Transverse colon (tissue), 4 donors: ENCODE results near the gene AFF1.

ENCODE experiments used
- EP300 ChIP-seq: sonication (generic); formaldehyde crosslinking; IDR thresholded peaks from one replicate; pipeline ENCODE4 v1.6.1; 2017; ENCODE audit warnings: antibody characterized with exemption, low read depth
- POLR2AphosphoS5 ChIP-seq, 3 donors: sonication (generic); formaldehyde crosslinking; IDR thresholded peaks; one replicate each; pipeline ENCODE4 v1.6.1; 2016; ENCODE audit warnings: antibody characterized with exemption in 3 of 3
- TF ChIP-seq, protein P1 (sequence below), 5 experiments: fragments of 200-600 bp in 3 of 5; fragments of 450-650 bp in 2 of 5; sonication (generic) in 3 of 5; IDR thresholded peaks; 1 replicate in 2 of 5; 2 replicates in 3 of 5; pipeline ENCODE4 v1.5.1; 2016 to 2017; ENCODE audit warnings: antibody characterized with exemption in 5 of 5, inconsistent platforms in 3 of 5, mild to moderate bottlenecking in 2 of 5, moderate library complexity in 1 of 5

DNA sequence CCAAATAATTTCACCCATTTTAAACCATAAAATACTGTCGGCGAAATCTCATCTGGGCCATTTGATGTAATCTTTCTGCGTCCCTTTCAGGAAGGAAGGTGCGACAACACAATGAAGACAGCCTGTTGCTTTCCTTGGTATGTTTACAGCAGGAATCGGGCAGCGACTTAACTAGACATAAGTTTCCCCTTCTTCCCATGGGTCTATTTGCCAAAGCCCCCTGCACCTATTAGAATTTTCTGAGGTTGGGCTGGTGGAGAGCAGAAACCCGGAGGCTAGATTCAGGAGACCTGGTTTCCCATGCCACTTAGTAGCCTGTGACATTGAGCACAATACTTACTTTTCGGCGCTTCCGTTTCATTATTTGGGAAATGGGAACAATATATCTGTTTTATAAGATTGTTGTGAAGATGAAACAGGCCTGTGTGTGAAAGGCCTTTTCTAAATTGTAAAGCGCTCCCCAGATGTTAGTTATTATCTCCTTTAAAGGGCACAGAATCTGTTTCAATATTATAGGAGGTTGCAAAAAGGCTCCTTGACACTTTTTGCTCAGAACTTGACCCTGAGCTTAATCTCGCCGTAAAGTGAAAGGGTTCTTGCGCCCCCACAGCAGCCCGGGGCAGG lies 552 bp upstream of the AFF1 start:
- TF ChIP-seq, protein P1, sequence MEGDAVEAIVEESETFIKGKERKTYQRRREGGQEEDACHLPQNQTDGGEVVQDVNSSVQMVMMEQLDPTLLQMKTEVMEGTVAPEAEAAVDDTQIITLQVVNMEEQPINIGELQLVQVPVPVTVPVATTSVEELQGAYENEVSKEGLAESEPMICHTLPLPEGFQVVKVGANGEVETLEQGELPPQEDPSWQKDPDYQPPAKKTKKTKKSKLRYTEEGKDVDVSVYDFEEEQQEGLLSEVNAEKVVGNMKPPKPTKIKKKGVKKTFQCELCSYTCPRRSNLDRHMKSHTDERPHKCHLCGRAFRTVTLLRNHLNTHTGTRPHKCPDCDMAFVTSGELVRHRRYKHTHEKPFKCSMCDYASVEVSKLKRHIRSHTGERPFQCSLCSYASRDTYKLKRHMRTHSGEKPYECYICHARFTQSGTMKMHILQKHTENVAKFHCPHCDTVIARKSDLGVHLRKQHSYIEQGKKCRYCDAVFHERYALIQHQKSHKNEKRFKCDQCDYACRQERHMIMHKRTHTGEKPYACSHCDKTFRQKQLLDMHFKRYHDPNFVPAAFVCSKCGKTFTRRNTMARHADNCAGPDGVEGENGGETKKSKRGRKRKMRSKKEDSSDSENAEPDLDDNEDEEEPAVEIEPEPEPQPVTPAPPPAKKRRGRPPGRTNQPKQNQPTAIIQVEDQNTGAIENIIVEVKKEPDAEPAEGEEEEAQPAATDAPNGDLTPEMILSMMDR (IDR thresholded peaks at IDR 0.05) = no peak
- TF ChIP-seq EP300 = no peak
- no peak for TF ChIP-seq POLR2AphosphoS5 (IDR thresholded peaks at IDR 0.05)
